Measurements from ENCODE around the gene WDPCP. TPM values are rescaled to one million over a fixed set of nuclear protein-coding genes. Genes with fewer than 3 reads are reported as not detected.

The WDPCP gene
- total and polyA plus RNA-seq, 12 donors: 2.7 to 14.6 (median 9.3) TPM

GRCh38 chr2:63071664-63072063 is 516.6 kb downstream of the WDPCP start:
- H3K27me3 ChIP-seq: peaks cover 31% of the 10 kb centered on the region

More at GRCh38 chr2:63071664-63072063, 516.6 kb downstream of the WDPCP start:
- Histone ChIP-seq H3K36me3 (replicated peaks in 1 of 2) (no peaks in the 10 kb centered on the region), H3K4me1 (replicated peaks in 1 of 2) (no peaks in the 10 kb centered on the region), H3K9me3 (replicated peaks in 1 of 3) (no peaks in the 10 kb centered on the region), H3K4me3 (no peak overlapping the region), H3K27ac (no peak overlapping the region)
- TF ChIP-seq, protein P1, sequence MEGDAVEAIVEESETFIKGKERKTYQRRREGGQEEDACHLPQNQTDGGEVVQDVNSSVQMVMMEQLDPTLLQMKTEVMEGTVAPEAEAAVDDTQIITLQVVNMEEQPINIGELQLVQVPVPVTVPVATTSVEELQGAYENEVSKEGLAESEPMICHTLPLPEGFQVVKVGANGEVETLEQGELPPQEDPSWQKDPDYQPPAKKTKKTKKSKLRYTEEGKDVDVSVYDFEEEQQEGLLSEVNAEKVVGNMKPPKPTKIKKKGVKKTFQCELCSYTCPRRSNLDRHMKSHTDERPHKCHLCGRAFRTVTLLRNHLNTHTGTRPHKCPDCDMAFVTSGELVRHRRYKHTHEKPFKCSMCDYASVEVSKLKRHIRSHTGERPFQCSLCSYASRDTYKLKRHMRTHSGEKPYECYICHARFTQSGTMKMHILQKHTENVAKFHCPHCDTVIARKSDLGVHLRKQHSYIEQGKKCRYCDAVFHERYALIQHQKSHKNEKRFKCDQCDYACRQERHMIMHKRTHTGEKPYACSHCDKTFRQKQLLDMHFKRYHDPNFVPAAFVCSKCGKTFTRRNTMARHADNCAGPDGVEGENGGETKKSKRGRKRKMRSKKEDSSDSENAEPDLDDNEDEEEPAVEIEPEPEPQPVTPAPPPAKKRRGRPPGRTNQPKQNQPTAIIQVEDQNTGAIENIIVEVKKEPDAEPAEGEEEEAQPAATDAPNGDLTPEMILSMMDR (IDR thresholded peaks at IDR 0.05): no peak
- no peak for TF ChIP-seq POLR2A (IDR thresholded peaks at IDR 0.05)
- 78 to 88% (median 80%) methylated on average over 2 of the region's 2 CpGs for WGBS, 4 donors
- intact Hi-C loops (cut with DNase I): no loop called here
- no peak for DNase-seq

Small RNAs within 50 kb of the gene (small RNA-seq; reads per million reads assigned to genes)
- 0 reads per million in 2 donors for gene RF00017

Other genes with a start within 250 kb of the WDPCP start
- 100 to 1,000 TPM; 184 to 477 (median 289) TPM for gene MDH1, start 486 bp upstream of the WDPCP start, total RNA-seq
- gene MDH1, start 486 bp upstream of the WDPCP start, polyA plus RNA-seq: 100 to 1,000 TPM; 239 to 414 (median 265) TPM